Smooth muscle cell (in vitro differentiated cells): ENCODE data around the gene AGR2. TPM values are rescaled to one million over a fixed set of nuclear protein-coding genes. Genes with fewer than 3 reads are reported as not detected.

Experiments used
- DNase-seq: peaks from one replicate; lab custom pipeline; 2025; ENCODE audit not compliant: unreplicated experiment; lab: John Stamatoyannopoulos, UW
- H2AFZ ChIP-seq: fragments of 200-600 bp; sonication (generic); 2 replicates; pipeline ENCODE4 v1.6.0; 2016; ENCODE audit warnings: antibody characterized with exemption, low read depth, mild to moderate bottlenecking
- H3F3A ChIP-seq: fragments of 200-600 bp; sonication (generic); 2 replicates; pipeline ENCODE4 v1.6.0; 2017; ENCODE audit warnings: antibody characterized with exemption, low read depth
- H3K27ac ChIP-seq: fragments of 200-600 bp; sonication (generic); 2 replicates; pipeline ENCODE4 v1.5.1; 2016; ENCODE audit warnings: low read depth, mild to moderate bottlenecking
- H3K27me3 ChIP-seq: fragments of 200-600 bp; sonication (generic); 2 replicates; pipeline ENCODE4 v1.6.1; 2016; ENCODE audit warnings: low read depth, mild to moderate bottlenecking
- H3K36me3 ChIP-seq: fragments of 200-600 bp; sonication (generic); 2 replicates; pipeline ENCODE4 v1.5.1; 2016; ENCODE audit warnings: low read depth
- H3K4me1 ChIP-seq: fragments of 200-600 bp; sonication (generic); 2 replicates; pipeline ENCODE4 v1.5.1; 2016; ENCODE audit warnings: low read depth
- H3K4me2 ChIP-seq: fragments of 200-600 bp; sonication (generic); 2 replicates; pipeline ENCODE4 v1.6.0; 2016; ENCODE audit warnings: mild to moderate bottlenecking
- H3K4me3 ChIP-seq: fragments of 200-600 bp; sonication (generic); 2 replicates; pipeline ENCODE4 v1.5.1; 2016; ENCODE audit warnings: mild to moderate bottlenecking
- H3K79me2 ChIP-seq: fragments of 200-600 bp; sonication (generic); 2 replicates; pipeline ENCODE4 v1.6.0; 2016; ENCODE audit warnings: low read depth, mild to moderate bottlenecking
- H3K9ac ChIP-seq: fragments of 200-600 bp; sonication (generic); 2 replicates; pipeline ENCODE4 v1.6.0; 2016; ENCODE audit warnings: low read depth
- H3K9me3 ChIP-seq: fragments of 200-600 bp; sonication (generic); replicated peaks from 2 replicates; pipeline ENCODE4 v1.5.1; 2016; ENCODE audit warnings: low read depth
- H4K20me1 ChIP-seq: fragments of 200-600 bp; sonication (generic); 2 replicates; pipeline ENCODE4 v1.6.0; 2016; ENCODE audit warnings: low read depth
- CTCF ChIP-seq: fragments of 200-600 bp; sonication (generic); IDR thresholded peaks from 2 replicates; pipeline ENCODE4 v1.5.1; 2017; ENCODE audit warnings: borderline replicate concordance, mild to moderate bottlenecking, antibody characterized with exemption; ENCODE audit not compliant: insufficient read depth, poor library complexity, severe bottlenecking
- WGBS: methylation state at CpG from one replicate; pipeline ENCODE4 v1.1.7; 2016; ENCODE audit warnings: low lambda C conversion rate; 5-methylcytosine and 5-hydroxymethylcytosine counted together
- polyA plus RNA-seq: library from polyadenylated mRNA; unstranded; fragments of >200 nt; fragmentation: Nextera tagmentation; extraction: Ambion mirVana; gene quantifications from 2 replicates; pipeline ENCODE4 v1.2.1, GENCODE V29; 2016
- total RNA-seq: library from RNA; depleted of rRNA; stranded (reverse); fragments of >200 nt; gene quantifications from 2 replicates; pipeline ENCODE4 v1.2.3, GENCODE V29; 2014

AGR2 gene
- total and polyA plus RNA-seq, 2 experiments from 2014 or later = 1.2 to 10.6 TPM

GRCh38 chr7:16745645-16746044 lies 59.2 kb downstream of the AGR2 start:
- no peak for TF ChIP-seq CTCF
- Histone ChIP-seq H3K4me3 (no peak overlapping the region), H3K27me3 (no peaks in the 10 kb centered on the region), H3K36me3 (no peaks in the 10 kb centered on the region), H3K9ac (no peak overlapping the region), H3K4me1 (peaks cover 27% of the 10 kb centered on the region), H3K4me2 (no peak overlapping the region), H4K20me1 (no peaks in the 10 kb centered on the region), H3F3A (no peaks in the 10 kb centered on the region), H2AFZ (no peak overlapping the region), H3K27ac (no peak overlapping the region), H3K79me2 (no peaks in the 10 kb centered on the region), H3K9me3 (no peaks in the 10 kb centered on the region)
- WGBS = 49% methylated on average over 2 of the region's 2 CpGs
- DNase-seq = no peak

GRCh38 chr7:16744518-16745250 lies 60.1 kb downstream of the AGR2 start:
- Histone ChIP-seq H3K4me2 (no peak overlapping the region), H3K9me3 (no peaks in the 10 kb centered on the region), H3K27me3 (no peaks in the 10 kb centered on the region), H3K79me2 (no peaks in the 10 kb centered on the region), H2AFZ (no peak overlapping the region), H3K4me3 (no peak overlapping the region), H3F3A (no peaks in the 10 kb centered on the region), H3K27ac (no peak overlapping the region), H4K20me1 (no peaks in the 10 kb centered on the region), H3K36me3 (no peaks in the 10 kb centered on the region), H3K9ac (no peak overlapping the region), H3K4me1 (peaks cover 27% of the 10 kb centered on the region)
- no peak for DNase-seq
- no peak for TF ChIP-seq CTCF
- whole genome bisulfite sequencing = 82% methylated on average over 6 of the region's 6 CpGs

- H3K4me2 ChIP-seq = peak overlapping the region; percentile 33
- TF ChIP-seq CTCF = no peak
- no peak for DNase-seq
- H2AFZ ChIP-seq = peak overlapping the region; percentile 60
- H3K79me2 ChIP-seq = no peaks in the 10 kb centered on the region
- H3K27ac ChIP-seq = peak overlapping the region; percentile 43
- peaks cover 12% of the 10 kb centered on the region for H3F3A ChIP-seq
- peaks cover 27% of the 10 kb centered on the region for H3K4me1 ChIP-seq
- H3K9me3 ChIP-seq = no peaks in the 10 kb centered on the region
- WGBS = 43% methylated on average over 4 of the region's 4 CpGs
- H3K27me3 ChIP-seq = no peaks in the 10 kb centered on the region
- no peaks in the 10 kb centered on the region for H3K36me3 ChIP-seq
- no peak overlapping the region for H3K4me3 ChIP-seq
- no peak overlapping the region for H3K9ac ChIP-seq
- no peaks in the 10 kb centered on the region for H4K20me1 ChIP-seq
Measured at GRCh38 chr7:16743236-16743635, 61.6 kb downstream of the AGR2 start.

- H3F3A ChIP-seq = peaks cover 18% of the 10 kb centered on the region
- H3K4me3 ChIP-seq = no peak overlapping the region
- 87% methylated on average over 3 of the region's 3 CpGs for WGBS
- H3K9ac ChIP-seq = no peak overlapping the region
- H3K27me3 ChIP-seq = no peaks in the 10 kb centered on the region
- H3K36me3 ChIP-seq = no peaks in the 10 kb centered on the region
- peak overlapping the region; percentile 43 for H3K27ac ChIP-seq
- H3K4me2 ChIP-seq = no peak overlapping the region
- DNase-seq = no peak
- TF ChIP-seq CTCF = no peak
- peaks cover 27% of the 10 kb centered on the region for H3K4me1 ChIP-seq
- H3K79me2 ChIP-seq = no peaks in the 10 kb centered on the region
- no peaks in the 10 kb centered on the region for H3K9me3 ChIP-seq
- H2AFZ ChIP-seq = no peak overlapping the region
- no peaks in the 10 kb centered on the region for H4K20me1 ChIP-seq
Measured at GRCh38 chr7:16742547-16742946, 62.3 kb downstream of the AGR2 start.
